NB4 (cell line): ENCODE results near the gene LRRC34.

Experiments
- DNase-seq: peaks from one replicate; pipeline ENCODE4 v3.0.0; 2010; ENCODE audit warnings: low read depth
- H3K4me3 ChIP-seq: one replicate; pipeline ENCODE4 v1.5.1; 2011; ENCODE audit warnings: mild to moderate bottlenecking, low read depth, low read length, moderate library complexity
- CTCF ChIP-seq: IDR thresholded peaks from one replicate; pipeline ENCODE4 v1.5.1; 2012; ENCODE audit warnings: low read depth, low read length
- MAX ChIP-seq: IDR thresholded peaks from 2 replicates; pipeline ENCODE4 v1.6.1; 2011; ENCODE audit warnings: low read depth, low read length
- MYC ChIP-seq: IDR thresholded peaks from 2 replicates; pipeline ENCODE4 v1.6.1; 2011; ENCODE audit warnings: low read depth, low read length
- POLR2A ChIP-seq: IDR thresholded peaks from 2 replicates; pipeline ENCODE4 v1.6.1; 2011; ENCODE audit warnings: mild to moderate bottlenecking; ENCODE audit not compliant: insufficient read length; ENCODE audit errors: extremely low read depth

Gene LRRC34

GRCh38 chr3:169847896-169848295 is 35.2 kb upstream of the LRRC34 start:
- TF ChIP-seq POLR2A (no peak), MYC (no peak), CTCF (no peak), MAX (no peak)
- H3K4me3 ChIP-seq, result no peak overlapping the region
- DNase-seq, result no peak

GRCh38 chr3:169846458-169847193 is 33.9 kb upstream of the LRRC34 start:
- no peak overlapping the region for H3K4me3 ChIP-seq
- TF ChIP-seq CTCF (no peak), POLR2A (no peak), MAX (no peak), MYC (no peak)
- DNase-seq, result no peak

- H3K4me3 ChIP-seq, result no peak overlapping the region
- no peak for TF ChIP-seq POLR2A
- no peak for TF ChIP-seq MAX
- TF ChIP-seq CTCF, result no peak
- TF ChIP-seq MYC, result no peak
- DNase-seq, result no peak
Observed at GRCh38 chr3:169842960-169843359, 30.3 kb upstream of the LRRC34 start.

GRCh38 chr3:169841171-169841570 is 28.5 kb upstream of the LRRC34 start:
- no peak for DNase-seq
- no peak overlapping the region for H3K4me3 ChIP-seq
- TF ChIP-seq CTCF (no peak), POLR2A (no peak), MAX (no peak), MYC (no peak)

GRCh38 chr3:169838511-169839030 is 25.9 kb upstream of the LRRC34 start:
- DNase-seq, result no peak
- no peak for TF ChIP-seq MAX
- TF ChIP-seq CTCF, result no peak
- TF ChIP-seq MYC, result no peak
- no peak for TF ChIP-seq POLR2A
- H3K4me3 ChIP-seq, result no peak overlapping the region
